ENCODE measurements around the gene INVS.

DNA sequence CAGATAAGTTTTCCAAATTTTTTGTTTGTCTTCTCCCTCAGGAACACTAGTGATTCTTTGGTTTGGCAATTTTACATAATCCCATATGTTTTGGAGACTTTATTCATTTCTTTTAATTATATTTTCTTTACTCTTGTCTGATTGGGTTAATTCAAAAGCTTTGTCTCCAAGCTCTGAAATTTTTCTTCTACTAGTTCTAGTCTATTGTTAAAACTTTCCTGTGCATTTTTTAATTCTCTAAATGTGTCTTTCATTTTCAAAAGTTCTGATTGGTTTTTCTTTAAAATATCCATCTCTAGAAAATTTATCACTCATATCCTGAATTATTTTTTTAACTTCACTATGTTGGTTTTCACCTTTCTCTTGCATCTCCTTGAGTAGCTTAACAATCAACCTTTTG, 92.2 kb downstream of the INVS start:
- no peak for TF ChIP-seq CTCF (IDR thresholded peaks at IDR 0.05)
- TF ChIP-seq POLR2A (IDR thresholded peaks at IDR 0.05): no peak

All from uterus (tissue), 2 donors.